ENCODE results near the gene ZNF678.

Gene ZNF678

DNA sequence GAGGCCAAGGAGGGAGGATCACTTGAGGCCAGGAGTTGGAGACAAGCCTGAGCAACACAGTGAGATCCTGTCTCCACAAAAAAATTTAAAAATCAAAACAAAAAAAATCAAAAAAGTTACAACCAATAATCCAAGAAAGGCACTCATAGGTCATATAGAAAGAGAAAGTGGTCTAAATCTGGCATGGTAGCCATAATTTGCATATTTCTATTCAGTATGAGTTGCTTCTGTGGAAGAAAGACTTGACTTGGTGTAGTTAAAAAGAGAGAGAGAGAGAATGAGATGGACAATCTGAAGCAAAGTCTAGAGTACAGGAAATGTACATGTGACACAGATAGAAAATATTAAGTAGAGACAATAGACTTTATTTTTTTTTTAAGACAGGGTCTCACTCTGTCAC is 149.3 kb downstream of the ZNF678 start:
- TF ChIP-seq TAF1 (IDR thresholded peaks at IDR 0.05; ENCODE audit: borderline replicate concordance, insufficient read depth, low read length) (no peak), POLR2AphosphoS5 (IDR thresholded peaks at IDR 0.05; ENCODE audit: low read depth, low read length) (no peak), SIN3A (IDR thresholded peaks at IDR 0.05; ENCODE audit: borderline replicate concordance, insufficient read depth, low read length) (no peak), FOXP2 (optimal IDR thresholded peaks at IDR 0.05; ENCODE audit: borderline replicate concordance, extremely low read depth, extremely low read length, insufficient read depth) (no peak)
- TF ChIP-seq, protein P1, sequence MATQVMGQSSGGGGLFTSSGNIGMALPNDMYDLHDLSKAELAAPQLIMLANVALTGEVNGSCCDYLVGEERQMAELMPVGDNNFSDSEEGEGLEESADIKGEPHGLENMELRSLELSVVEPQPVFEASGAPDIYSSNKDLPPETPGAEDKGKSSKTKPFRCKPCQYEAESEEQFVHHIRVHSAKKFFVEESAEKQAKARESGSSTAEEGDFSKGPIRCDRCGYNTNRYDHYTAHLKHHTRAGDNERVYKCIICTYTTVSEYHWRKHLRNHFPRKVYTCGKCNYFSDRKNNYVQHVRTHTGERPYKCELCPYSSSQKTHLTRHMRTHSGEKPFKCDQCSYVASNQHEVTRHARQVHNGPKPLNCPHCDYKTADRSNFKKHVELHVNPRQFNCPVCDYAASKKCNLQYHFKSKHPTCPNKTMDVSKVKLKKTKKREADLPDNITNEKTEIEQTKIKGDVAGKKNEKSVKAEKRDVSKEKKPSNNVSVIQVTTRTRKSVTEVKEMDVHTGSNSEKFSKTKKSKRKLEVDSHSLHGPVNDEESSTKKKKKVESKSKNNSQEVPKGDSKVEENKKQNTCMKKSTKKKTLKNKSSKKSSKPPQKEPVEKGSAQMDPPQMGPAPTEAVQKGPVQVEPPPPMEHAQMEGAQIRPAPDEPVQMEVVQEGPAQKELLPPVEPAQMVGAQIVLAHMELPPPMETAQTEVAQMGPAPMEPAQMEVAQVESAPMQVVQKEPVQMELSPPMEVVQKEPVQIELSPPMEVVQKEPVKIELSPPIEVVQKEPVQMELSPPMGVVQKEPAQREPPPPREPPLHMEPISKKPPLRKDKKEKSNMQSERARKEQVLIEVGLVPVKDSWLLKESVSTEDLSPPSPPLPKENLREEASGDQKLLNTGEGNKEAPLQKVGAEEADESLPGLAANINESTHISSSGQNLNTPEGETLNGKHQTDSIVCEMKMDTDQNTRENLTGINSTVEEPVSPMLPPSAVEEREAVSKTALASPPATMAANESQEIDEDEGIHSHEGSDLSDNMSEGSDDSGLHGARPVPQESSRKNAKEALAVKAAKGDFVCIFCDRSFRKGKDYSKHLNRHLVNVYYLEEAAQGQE (IDR thresholded peaks at IDR 0.05; ENCODE audit: insufficient read depth in 1 of 2, low read depth in 2 of 2, low read length in 2 of 2): no peak

DNA sequence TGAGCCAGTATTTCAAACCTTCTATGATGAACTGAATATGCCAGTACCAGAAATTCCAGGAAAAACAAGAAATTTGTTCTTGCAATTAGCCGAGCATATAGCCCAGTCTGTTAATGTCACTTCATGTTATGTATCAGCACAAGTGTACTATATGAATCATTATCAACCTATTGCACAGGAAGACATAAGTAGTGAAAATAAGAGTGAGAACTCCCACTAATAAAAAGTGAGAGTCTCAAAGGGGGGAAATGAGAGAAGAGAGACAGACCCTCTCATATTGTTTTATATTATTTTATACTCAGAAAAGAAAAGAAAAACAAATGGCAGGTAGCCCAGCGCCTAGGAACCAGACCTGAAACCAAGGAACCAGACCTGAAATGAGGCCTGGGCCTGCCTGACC is 155.6 kb downstream of the ZNF678 start:
- TF ChIP-seq FOXP2 (optimal IDR thresholded peaks at IDR 0.05; ENCODE audit: borderline replicate concordance, extremely low read depth, extremely low read length, insufficient read depth): no peak
- no peak for TF ChIP-seq POLR2AphosphoS5 (IDR thresholded peaks at IDR 0.05; ENCODE audit: low read depth, low read length)
- TF ChIP-seq TAF1 (IDR thresholded peaks at IDR 0.05; ENCODE audit: borderline replicate concordance, insufficient read depth, low read length): no peak
- TF ChIP-seq, protein P1 (IDR thresholded peaks at IDR 0.05; ENCODE audit: insufficient read depth in 1 of 2, low read depth in 2 of 2, low read length in 2 of 2): no peak

DNA sequence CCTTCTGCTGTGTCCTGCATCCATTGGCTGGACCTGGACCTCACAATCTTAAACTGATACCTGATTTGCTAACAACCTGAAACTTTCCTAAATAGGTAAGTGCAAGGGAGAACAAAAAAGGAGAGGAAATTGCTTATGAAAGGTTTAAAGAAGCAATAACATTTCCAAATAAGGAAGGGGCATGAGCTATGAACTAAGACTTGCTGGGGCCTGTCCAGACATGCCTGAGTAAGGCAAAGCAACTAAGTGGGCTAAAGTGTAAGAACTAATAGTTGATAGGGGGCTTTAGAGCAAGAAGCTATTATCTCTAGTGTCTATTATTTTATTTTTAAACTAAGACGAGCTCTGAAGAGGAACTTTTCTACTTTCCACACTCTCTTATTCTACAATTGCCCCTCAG is 160.1 kb downstream of the ZNF678 start:
- TF ChIP-seq FOXP2 (optimal IDR thresholded peaks at IDR 0.05; ENCODE audit: borderline replicate concordance, extremely low read depth, extremely low read length, insufficient read depth) (no peak), TAF1 (IDR thresholded peaks at IDR 0.05; ENCODE audit: borderline replicate concordance, insufficient read depth, low read length) (no peak), POLR2AphosphoS5 (IDR thresholded peaks at IDR 0.05; ENCODE audit: low read depth, low read length) (no peak), SIN3A (IDR thresholded peaks at IDR 0.05; ENCODE audit: borderline replicate concordance, insufficient read depth, low read length) (no peak)
- TF ChIP-seq, protein P1 (IDR thresholded peaks at IDR 0.05; ENCODE audit: insufficient read depth in 1 of 2, low read depth in 2 of 2, low read length in 2 of 2): no peak

DNA sequence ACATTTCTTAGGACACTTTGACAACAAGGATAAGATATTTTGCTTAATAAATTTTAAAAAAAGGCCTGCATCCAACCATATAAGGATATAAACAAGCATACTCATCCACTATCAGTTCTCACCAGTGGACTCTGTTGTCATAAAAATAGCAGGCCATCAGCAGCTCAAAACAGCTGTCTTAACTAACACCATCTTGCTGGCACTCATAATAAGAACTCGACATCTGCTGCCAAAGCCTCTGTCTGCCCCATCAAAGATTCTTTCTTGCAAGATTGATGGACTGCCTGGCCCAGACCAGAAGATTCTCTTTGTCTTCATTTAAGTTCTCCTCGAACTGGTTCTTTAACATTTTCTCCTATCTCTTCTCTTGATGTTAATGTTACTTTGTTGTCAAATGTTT is 161.7 kb downstream of the ZNF678 start:
- TF ChIP-seq TAF1 (IDR thresholded peaks at IDR 0.05; ENCODE audit: borderline replicate concordance, insufficient read depth, low read length) (no peak), FOXP2 (optimal IDR thresholded peaks at IDR 0.05; ENCODE audit: borderline replicate concordance, extremely low read depth, extremely low read length, insufficient read depth) (no peak), POLR2AphosphoS5 (IDR thresholded peaks at IDR 0.05; ENCODE audit: low read depth, low read length) (no peak), SIN3A (IDR thresholded peaks at IDR 0.05; ENCODE audit: borderline replicate concordance, insufficient read depth, low read length) (no peak)
- TF ChIP-seq, protein P1 (IDR thresholded peaks at IDR 0.05; ENCODE audit: insufficient read depth in 1 of 2, low read depth in 2 of 2, low read length in 2 of 2): no peak

DNA sequence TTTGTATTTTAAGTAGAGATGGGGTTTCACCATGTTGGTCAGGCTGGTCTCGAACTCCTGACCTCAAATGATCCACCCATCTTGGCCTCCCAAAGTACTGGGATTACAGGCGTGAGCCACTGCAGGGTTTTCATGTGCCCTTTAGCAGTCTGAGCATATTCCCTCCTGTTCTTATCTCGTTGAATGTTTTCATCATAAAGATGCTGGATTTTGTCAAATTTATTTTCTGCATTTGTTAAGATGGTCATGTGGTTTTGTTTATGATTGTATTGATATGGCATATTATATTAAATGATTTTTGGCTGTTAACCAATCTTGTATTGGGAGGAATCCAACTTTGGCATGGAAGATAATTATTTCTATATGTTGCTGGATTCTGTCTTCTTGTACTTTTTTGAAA is 163.0 kb downstream of the ZNF678 start:
- TF ChIP-seq, protein P1 (IDR thresholded peaks at IDR 0.05; ENCODE audit: insufficient read depth in 1 of 2, low read depth in 2 of 2, low read length in 2 of 2): no peak
- TF ChIP-seq FOXP2 (optimal IDR thresholded peaks at IDR 0.05; ENCODE audit: borderline replicate concordance, extremely low read depth, extremely low read length, insufficient read depth) (no peak), SIN3A (IDR thresholded peaks at IDR 0.05; ENCODE audit: borderline replicate concordance, insufficient read depth, low read length) (no peak), TAF1 (IDR thresholded peaks at IDR 0.05; ENCODE audit: borderline replicate concordance, insufficient read depth, low read length) (no peak), POLR2AphosphoS5 (IDR thresholded peaks at IDR 0.05; ENCODE audit: low read depth, low read length) (no peak)

Data from PFSK-1 (cell line).